ENCODE results near the gene FAU.

The FAU gene

GRCh38 chr11:65134952-65135632 lies 13.2 kb upstream of the FAU start:
- DNase-seq: peak; percentile 87

DNA sequence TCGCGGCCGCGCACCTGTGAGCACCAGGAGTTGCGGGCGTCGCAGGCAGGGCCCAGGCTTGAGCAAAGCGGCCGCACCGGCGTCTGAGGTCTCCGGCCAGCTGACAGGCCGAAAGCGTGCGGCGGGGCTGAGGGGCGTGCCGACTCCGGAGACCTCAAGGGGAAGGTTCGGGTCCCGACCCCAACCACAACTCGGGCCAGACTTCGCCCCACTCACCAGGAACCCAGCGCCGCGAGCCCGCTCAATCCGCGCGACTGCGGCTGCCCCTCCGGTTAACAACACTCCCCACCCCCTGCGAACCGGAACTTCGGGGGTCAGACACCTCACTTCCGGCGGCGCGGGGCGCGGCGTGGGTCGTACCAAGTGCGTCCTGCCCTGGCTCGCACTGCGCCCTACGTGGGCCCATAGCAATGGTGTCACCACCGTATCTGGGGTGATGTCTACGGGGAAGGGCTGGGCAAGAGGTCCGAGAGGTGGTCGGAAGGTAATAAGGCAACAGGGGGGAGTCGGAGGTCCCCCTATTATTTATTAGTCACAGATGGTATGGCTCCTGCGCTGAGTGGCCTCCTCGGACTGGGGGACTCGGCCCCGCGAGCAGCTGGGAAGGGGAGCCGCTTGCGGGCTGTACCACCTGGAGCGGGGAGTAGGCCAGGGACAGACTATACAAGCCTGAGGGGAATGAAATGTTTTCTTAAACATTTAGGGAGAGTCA lies 12.5 kb upstream of the FAU start, which contains the start of gene SYVN1:
SYVN1 (minus strand) TSS at position 280 of the 712 bp plus-strand sequence. CDS start 918 bp downstream, outside the sequence.
- DNase-seq: peak; percentile 95

DNA sequence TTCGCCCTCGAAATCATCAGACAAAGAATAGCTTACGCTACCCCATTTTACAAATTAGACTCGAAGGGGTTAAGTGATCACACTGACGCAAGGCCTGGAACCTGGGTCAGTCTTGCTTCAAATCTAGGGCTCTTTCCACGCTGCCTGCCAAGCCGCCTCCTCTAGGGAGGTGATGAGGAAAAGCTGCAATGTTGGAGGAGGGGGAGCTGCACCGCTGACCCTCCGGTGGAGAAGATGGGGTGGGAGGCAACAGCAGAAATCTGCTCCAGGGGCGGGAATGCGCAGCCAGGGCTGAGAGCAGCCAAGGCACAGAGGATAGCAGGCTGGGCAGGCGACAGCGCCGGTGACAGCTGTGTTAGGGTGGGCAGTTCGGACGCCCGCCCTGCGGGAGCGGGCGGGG lies 11.8 kb upstream of the FAU start:
- no peak for DNase-seq

- DNase-seq: peak; percentile 84
Observed at GRCh38 chr11:65132988-65133700, 11.2 kb upstream of the FAU start.

GRCh38 chr11:65132238-65132987 lies 10.5 kb upstream of the FAU start:
- no peak for DNase-seq

DNA sequence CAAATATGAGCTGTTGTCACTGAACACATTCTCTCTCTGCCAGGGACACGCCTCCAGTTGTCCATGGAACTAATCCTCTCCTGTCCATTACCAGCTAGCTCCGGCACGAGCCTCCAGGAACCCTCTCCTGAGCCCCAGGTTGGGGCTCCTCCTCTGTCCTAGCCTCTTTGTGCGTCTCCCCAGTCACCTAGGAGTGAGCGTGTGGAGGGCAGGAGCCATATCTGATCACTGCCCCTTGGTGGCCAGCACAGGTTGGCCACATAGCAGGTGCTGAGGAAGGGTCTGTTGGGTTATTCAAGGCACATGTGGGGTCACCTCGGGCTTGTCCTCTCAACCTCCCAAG lies 9.9 kb upstream of the FAU start:
- DNase-seq: no peak

GRCh38 chr11:65131417-65131776 lies 9.5 kb upstream of the FAU start:
- DNase-seq: no peak

GRCh38 chr11:65130631-65131416 lies 8.9 kb upstream of the FAU start:
- DNase-seq: no peak

- DNase-seq: no peak
Observed at GRCh38 chr11:65129649-65130441, 7.9 kb upstream of the FAU start.

- DNase-seq: no peak
Observed at GRCh38 chr11:65128182-65129145, 6.5 kb upstream of the FAU start.

DNA sequence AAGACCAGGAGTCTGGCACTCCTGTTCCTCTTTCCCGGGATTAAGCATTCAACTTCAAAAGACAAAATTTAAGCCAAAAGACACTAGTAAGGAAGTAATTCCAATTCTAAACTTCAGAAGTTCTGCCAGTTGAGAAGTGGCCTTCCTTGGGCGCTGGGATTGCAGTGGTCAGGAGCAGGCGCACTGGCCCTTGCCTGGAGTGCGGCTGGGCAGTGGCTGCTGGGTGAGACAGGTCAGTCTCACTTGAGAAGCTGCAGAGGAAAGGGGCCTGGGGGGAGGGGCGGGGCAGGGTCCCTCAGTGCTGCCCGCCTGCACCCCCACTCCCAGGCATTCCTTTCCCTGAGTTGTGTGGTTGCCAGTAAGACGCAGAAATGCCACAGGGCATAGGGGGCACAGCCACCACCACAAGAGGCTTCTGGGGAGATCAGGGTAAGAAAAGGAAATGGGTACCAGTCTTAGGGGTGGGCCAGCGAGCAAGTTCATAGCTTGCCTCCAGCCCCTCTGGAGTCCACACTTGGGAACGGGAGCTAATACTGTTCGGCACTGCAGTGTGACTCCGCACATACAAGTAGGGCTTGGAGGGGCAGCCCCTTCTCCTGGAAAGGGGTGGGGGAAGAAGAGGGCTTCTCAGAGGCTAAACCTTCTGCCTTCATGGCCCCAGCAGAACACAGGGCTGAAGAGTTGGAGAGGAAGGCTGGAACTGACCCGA lies 5.7 kb upstream of the FAU start:
- no peak for DNase-seq

DNA sequence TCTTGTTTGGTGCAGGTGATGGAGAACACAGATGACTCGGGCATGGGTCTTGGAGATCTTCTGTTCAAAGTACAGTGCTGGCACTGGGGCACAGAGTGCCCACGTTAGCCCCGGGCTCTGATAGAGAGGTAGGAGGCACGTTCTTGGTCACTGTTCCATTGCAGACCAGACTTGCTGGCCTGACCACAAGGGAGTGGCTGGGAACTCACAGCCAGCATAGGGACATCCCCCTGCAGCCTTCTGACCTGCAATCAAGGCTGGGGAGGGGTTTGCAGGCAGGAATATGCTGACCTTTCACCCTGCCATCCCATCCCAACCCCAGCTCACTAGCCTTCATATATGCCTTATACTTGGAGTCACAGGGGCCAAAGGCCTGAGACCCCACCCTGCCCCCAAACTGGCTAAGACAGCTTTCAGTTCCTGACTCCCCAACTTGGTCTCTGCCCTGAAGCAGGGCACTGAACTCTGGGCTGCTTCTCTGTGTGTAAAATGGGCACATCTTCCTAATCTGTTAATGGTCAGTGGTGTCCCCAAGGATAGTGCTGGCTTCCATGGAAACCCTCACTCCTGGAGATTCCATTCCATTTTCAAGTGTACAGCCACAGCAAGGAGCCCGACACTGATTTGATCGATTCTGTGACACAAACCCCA lies 4.8 kb upstream of the FAU start:
- DNase-seq: no peak

DNA sequence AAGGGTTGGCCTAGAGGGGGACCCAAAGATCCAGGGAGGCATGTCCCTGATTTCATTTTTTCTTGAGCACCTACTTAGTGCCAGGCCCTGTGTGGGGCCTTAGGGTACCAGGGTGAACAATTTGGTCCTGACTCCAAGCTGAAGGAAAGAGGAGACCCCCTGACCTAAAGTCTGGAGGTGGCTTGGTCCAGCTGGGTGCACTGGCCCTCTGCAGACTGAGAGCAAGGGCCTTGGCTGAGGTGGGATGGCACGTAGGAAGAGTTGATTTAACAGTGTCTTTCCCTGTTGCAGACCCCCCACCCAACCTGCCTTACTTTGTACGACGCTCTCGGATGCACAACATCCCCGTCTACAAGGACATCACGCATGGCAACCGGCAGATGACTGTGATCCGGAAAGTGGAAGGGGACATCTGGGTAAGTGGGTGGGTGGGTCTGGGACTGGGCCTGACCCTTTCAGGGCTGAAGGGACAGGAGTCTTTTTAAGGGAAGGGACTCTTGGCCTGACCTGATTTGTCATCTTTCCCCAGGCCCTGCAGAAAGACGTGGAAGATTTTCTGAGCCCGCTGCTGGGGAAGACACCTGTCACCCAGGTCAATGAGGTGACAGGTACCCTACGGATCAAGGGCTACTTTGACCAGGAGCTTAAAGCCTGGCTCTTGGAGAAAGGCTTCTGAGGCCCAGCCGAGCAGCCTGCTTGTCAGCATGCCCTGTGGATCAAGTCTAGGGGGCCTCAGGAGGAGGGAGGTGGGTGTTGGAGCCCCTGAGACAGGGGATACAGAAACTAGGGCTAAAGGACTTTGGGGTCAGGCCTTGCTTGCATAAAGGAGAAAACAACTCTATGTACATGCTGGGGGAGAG lies 3.5 kb upstream of the FAU start:
- DNase-seq: no peak

DNA sequence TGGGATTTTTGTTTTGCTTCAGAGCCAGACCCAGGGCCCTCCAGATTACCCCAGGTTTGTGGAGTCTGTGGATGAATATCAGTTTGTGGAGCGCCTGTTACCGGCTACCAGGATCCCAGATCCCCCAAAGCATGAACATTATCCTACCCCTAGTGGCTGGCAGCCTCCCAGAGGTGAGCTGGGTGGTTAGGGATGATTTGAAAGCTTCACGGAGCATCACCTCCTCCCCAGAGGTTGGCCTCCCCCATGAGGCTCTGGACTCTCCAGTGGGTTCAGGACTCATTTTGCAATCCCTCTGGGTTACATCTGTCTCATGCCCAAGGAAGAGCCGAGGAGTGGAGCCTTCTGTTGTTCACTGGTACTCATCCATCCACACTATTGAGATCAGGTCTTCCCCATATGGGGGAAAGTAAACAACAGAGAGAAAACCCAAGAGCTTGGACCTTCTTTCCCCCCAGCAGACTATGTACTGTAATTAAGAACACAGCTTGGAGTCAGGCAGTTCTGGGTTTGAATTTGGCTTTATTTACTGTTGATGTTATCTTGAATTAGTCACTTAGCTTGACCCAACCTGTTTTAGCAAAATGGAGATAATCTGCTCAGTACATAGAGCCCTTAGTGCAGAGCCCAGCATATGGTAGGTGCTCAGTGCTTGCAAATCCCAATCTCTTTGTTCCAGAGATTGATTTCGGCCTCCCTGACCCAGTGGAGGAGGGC lies 2.7 kb upstream of the FAU start:
- no peak for DNase-seq

DNA sequence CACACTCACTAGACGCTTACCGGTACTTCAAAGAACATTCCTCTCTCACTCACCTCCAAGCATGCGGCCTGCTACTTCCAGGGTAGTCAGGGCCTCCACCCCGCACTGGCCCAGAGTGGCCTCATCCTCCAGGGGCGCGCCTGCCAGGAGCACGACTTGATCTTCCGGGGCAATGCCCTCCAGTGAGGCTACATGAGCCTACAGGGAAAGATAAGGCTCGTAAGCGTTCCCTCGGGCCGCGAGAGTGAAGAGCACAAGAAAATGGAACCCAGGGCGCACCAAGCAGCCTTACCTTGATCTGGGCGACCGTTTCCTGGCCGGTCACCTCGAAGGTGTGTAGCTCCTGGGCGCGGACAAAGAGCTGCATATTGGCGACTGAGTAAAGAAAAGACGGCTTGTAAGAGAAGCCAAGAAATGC lies 478 bp downstream of the FAU start:
- DNase-seq: peak; percentile 47

DNA sequence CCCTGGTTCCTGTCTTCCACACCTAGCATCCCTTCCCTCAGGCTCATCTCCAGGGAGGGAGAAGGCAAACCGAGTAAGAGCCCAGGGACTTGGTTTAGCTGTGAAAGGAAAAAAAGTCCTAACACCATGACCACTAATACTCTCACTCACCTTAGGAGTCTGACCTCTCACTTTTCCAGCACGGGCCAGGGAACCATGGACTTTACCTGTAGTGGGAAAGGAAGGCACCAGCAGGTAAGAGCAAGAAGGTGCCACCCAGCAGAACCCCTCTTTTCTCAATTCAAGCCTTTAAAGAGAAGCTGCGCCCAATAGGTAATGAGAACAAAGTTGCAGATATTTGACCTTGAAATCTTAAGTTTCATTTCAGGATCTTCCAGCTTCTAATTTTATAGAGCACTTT lies 1.1 kb downstream of the FAU start:
- no peak for DNase-seq

GRCh38 chr11:65119670-65119995 lies 2.3 kb downstream of the FAU start:
- no peak for DNase-seq
